HFFc6 (cell line): ENCODE measurements around the gene LRRC63. TPM values are rescaled to one million over a fixed set of nuclear protein-coding genes. Genes with fewer than 3 reads are reported as not detected.

ENCODE experiments used
- DNase-seq: peaks from one replicate; pipeline ENCODE4 v3.0.0-alpha.2; 2018
- H3K27ac Mint-ChIP-seq: 2 replicates; pipeline ENCODE4 v1.8.0; 2020; ENCODE audit warnings: mild to moderate bottlenecking, mixed read lengths
- H3K27me3 Mint-ChIP-seq: 2 replicates; pipeline ENCODE4 v1.8.0; 2021; ENCODE audit warnings: mild to moderate bottlenecking, moderate library complexity, mixed read lengths; ENCODE audit not compliant: insufficient read depth
- H3K36me3 Mint-ChIP-seq: 2 replicates; pipeline ENCODE4 v1.8.0; 2021; ENCODE audit warnings: low read depth, mixed read lengths
- H3K4me1 Mint-ChIP-seq: 2 replicates; pipeline ENCODE4 v1.8.0; 2020; ENCODE audit warnings: low read depth, mixed read lengths
- H3K4me3 Mint-ChIP-seq: 2 replicates; pipeline ENCODE4 v1.8.0; 2020; ENCODE audit warnings: mild to moderate bottlenecking, moderate library complexity, mixed read lengths
- H3K9me3 Mint-ChIP-seq: 2 replicates; pipeline ENCODE4 v1.8.0; 2020; ENCODE audit warnings: mild to moderate bottlenecking, mixed read lengths
- CTCF ChIP-seq: fragments of 200-600 bp; sonication (generic); IDR thresholded peaks from 2 replicates; pipeline ENCODE4 v1.5.0; 2021; ENCODE audit warnings: antibody characterized with exemption, mild to moderate bottlenecking
- total RNA-seq, 6 experiments: library from RNA; stranded (reverse); fragmentation: NEBNext Ultra II Directional; extraction: Animal tissue kit (Norgen Biotek cat#: 25700); gene quantifications; 2 replicates in 1 of 6; 3 replicates in 5 of 6; pipeline ENCODE4 v1.2.3, GENCODE V29; 2021

The LRRC63 gene
- total RNA-seq, 6 experiments from 2014 or later = not detected

- Mint-ChIP-seq H3K4me3 (no peak overlapping the region), H3K36me3 (no peaks in the 10 kb centered on the region), H3K9me3 (no peaks in the 10 kb centered on the region), H3K27ac (no peak overlapping the region), H3K27me3 (peaks cover 7% of the 10 kb centered on the region; the same call in 1 of the 2 replicates), H3K4me1 (no peaks in the 10 kb centered on the region)
- DNase-seq = no peak
- no peak for TF ChIP-seq CTCF
Observed at GRCh38 chr13:46192412-46192811, 19.3 kb upstream of the LRRC63 start.

GRCh38 chr13:46195016-46195415, 16.7 kb upstream of the LRRC63 start:
- no peaks in the 10 kb centered on the region for H3K9me3 Mint-ChIP-seq
- no peak overlapping the region for H3K27ac Mint-ChIP-seq
- no peak for DNase-seq
- no peaks in the 10 kb centered on the region for H3K4me1 Mint-ChIP-seq
- H3K27me3 Mint-ChIP-seq = peaks cover 6% of the 10 kb centered on the region; the same call in 1 of the 2 replicates
- no peak overlapping the region for H3K4me3 Mint-ChIP-seq
- TF ChIP-seq CTCF = no peak
- no peaks in the 10 kb centered on the region for H3K36me3 Mint-ChIP-seq

GRCh38 chr13:46197299-46198048, 14.3 kb upstream of the LRRC63 start:
- Mint-ChIP-seq H3K4me1 (no peaks in the 10 kb centered on the region), H3K27me3 (no peaks in the 10 kb centered on the region), H3K4me3 (no peak overlapping the region), H3K9me3 (no peaks in the 10 kb centered on the region), H3K27ac (no peak overlapping the region), H3K36me3 (no peaks in the 10 kb centered on the region)
- TF ChIP-seq CTCF = no peak
- DNase-seq = no peak

- H3K9me3 Mint-ChIP-seq = no peaks in the 10 kb centered on the region
- no peaks in the 10 kb centered on the region for H3K27me3 Mint-ChIP-seq
- H3K4me1 Mint-ChIP-seq = no peaks in the 10 kb centered on the region
- H3K36me3 Mint-ChIP-seq = no peaks in the 10 kb centered on the region
- no peak for TF ChIP-seq CTCF
- no peak overlapping the region for H3K27ac Mint-ChIP-seq
- H3K4me3 Mint-ChIP-seq = no peak overlapping the region
- DNase-seq = no peak
Observed at GRCh38 chr13:46198696-46199193, 13.0 kb upstream of the LRRC63 start.

- DNase-seq = no peak
- no peaks in the 10 kb centered on the region for H3K36me3 Mint-ChIP-seq
- H3K27ac Mint-ChIP-seq = no peak overlapping the region
- peaks cover 6% of the 10 kb centered on the region; the same call in 1 of the 2 replicates for H3K27me3 Mint-ChIP-seq
- H3K4me3 Mint-ChIP-seq = no peak overlapping the region
- H3K9me3 Mint-ChIP-seq = no peaks in the 10 kb centered on the region
- H3K4me1 Mint-ChIP-seq = no peaks in the 10 kb centered on the region
- no peak for TF ChIP-seq CTCF
Observed at GRCh38 chr13:46202188-46202795, 9.4 kb upstream of the LRRC63 start.
